Type B pancreatic cell (in vitro differentiated cells): Measurements from ENCODE around the gene AIRE. TPM values are rescaled to one million over a fixed set of nuclear protein-coding genes. Genes with fewer than 3 reads are reported as not detected.

ENCODE experiments used
- DNase-seq: peaks from one replicate; pipeline ENCODE4 v3.0.0; 2021; ENCODE audit warnings: mixed read lengths; ENCODE audit not compliant: unreplicated experiment; ENCODE audit errors: extremely low spot score
- H3K27ac Mint-ChIP-seq: 2 replicates; pipeline ENCODE4 v1.8.0; 2021; ENCODE audit warnings: mild to moderate bottlenecking, mixed read lengths
- H3K27me3 Mint-ChIP-seq: 2 replicates; pipeline ENCODE4 v1.8.0; 2021; ENCODE audit warnings: mixed read lengths
- H3K36me3 Mint-ChIP-seq: 2 replicates; pipeline ENCODE4 v1.8.0; 2021; ENCODE audit warnings: mixed read lengths
- H3K4me1 Mint-ChIP-seq: one replicate; pipeline ENCODE4 v1.8.0; 2021; ENCODE audit warnings: mixed read lengths; ENCODE audit not compliant: unreplicated experiment
- H3K4me3 Mint-ChIP-seq: 2 replicates; pipeline ENCODE4 v1.8.0; 2021; ENCODE audit warnings: mild to moderate bottlenecking, mixed read lengths
- H3K9me3 Mint-ChIP-seq: 2 replicates; pipeline ENCODE4 v1.8.0; 2021; ENCODE audit warnings: mixed read lengths
- total RNA-seq: library from RNA; stranded (reverse); gene quantifications from 2 replicates; pipeline ENCODE4 v1.2.1, GENCODE V29; 2021; ENCODE audit warnings: low replicate concordance
- TF ChIP-seq, protein P1 (sequence below): fragments of 200-600 bp; sonication (generic); conservative IDR thresholded peaks from 2 replicates; pipeline ENCODE4 v1.5.0; 2021; ENCODE audit warnings: antibody characterized with exemption, mild to moderate bottlenecking

The AIRE gene
- total RNA-seq, 1 donor from 2014 or later = not detected

GRCh38 chr21:44313451-44313850 is 27.8 kb downstream of the AIRE start:
- Mint-ChIP-seq H3K27me3 (no peaks in the 10 kb centered on the region), H3K4me3 (no peak overlapping the region), H3K9me3 (no peaks in the 10 kb centered on the region), H3K36me3 (peaks cover 5% of the 10 kb centered on the region), H3K4me1 (no peaks in the 10 kb centered on the region), H3K27ac (no peak overlapping the region)
- TF ChIP-seq, protein P1, sequence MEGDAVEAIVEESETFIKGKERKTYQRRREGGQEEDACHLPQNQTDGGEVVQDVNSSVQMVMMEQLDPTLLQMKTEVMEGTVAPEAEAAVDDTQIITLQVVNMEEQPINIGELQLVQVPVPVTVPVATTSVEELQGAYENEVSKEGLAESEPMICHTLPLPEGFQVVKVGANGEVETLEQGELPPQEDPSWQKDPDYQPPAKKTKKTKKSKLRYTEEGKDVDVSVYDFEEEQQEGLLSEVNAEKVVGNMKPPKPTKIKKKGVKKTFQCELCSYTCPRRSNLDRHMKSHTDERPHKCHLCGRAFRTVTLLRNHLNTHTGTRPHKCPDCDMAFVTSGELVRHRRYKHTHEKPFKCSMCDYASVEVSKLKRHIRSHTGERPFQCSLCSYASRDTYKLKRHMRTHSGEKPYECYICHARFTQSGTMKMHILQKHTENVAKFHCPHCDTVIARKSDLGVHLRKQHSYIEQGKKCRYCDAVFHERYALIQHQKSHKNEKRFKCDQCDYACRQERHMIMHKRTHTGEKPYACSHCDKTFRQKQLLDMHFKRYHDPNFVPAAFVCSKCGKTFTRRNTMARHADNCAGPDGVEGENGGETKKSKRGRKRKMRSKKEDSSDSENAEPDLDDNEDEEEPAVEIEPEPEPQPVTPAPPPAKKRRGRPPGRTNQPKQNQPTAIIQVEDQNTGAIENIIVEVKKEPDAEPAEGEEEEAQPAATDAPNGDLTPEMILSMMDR = no peak
- no peak for DNase-seq

DNA sequence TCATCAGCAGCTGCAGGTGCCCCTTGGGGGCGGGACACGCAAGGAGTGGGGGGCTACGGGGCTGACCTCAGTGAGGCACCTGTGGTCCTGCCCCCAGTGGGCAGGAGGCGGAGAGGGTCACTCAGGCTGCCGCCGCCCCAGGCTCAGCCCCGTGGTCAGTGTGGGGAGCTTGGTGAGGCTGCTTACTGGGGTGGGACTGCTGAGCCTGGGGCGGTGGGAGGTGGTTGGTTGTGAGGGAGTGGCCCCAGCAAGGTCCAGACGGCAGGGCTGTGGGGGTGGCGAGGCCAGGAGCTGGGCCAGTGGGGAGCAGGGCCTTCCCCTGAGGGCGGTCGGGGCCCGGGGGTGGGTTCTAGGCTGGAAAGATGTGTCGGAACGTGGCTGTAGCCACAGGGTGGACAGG is 28.5 kb downstream of the AIRE start:
- TF ChIP-seq, protein P1 = no peak
- Mint-ChIP-seq H3K27ac (no peak overlapping the region), H3K4me3 (no peak overlapping the region), H3K27me3 (no peaks in the 10 kb centered on the region), H3K9me3 (no peaks in the 10 kb centered on the region), H3K36me3 (peaks cover 5% of the 10 kb centered on the region), H3K4me1 (no peaks in the 10 kb centered on the region)
- no peak for DNase-seq

DNA sequence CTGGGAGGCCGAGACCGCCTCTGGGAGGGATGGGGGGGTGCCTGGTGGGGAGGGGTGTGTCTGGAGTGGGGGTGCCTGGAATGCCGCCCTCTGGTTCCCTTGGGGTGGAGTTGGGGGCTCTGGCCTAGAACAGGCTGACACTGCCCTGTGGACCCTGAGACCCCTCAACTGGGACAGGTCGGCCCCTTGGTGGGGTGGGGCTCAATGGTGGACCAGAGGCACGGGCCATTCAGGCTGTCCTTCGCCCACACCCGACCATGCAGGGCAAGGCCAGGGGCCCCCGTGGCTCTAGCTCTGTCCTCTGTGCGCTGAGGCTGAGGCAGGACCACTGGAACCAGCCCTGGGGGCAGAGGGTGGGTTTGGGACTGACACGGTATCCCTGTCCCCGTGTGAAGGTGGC is 28.9 kb downstream of the AIRE start:
- no peak for DNase-seq
- TF ChIP-seq, protein P1 = no peak

GRCh38 chr21:44315691-44316203 is 30.1 kb downstream of the AIRE start:
- TF ChIP-seq, protein P1 = no peak
- no peaks in the 10 kb centered on the region for H3K27me3 Mint-ChIP-seq

More for the DNA sequence above, 28.9 kb downstream of the AIRE start:
- Mint-ChIP-seq H3K4me1 (no peaks in the 10 kb centered on the region), H3K27ac (no peak overlapping the region), H3K9me3 (no peaks in the 10 kb centered on the region), H3K4me3 (no peak overlapping the region), H3K36me3 (peaks cover 5% of the 10 kb centered on the region), H3K27me3 (no peaks in the 10 kb centered on the region)

GRCh38 chr21:44316277-44316900 is 30.7 kb downstream of the AIRE start:
- no peak for DNase-seq
- Mint-ChIP-seq H3K4me3 (no peak overlapping the region), H3K27ac (no peak overlapping the region), H3K4me1 (no peaks in the 10 kb centered on the region), H3K36me3 (peaks cover under 1% of the 10 kb centered on the region), H3K27me3 (no peaks in the 10 kb centered on the region), H3K9me3 (no peaks in the 10 kb centered on the region)
- TF ChIP-seq, protein P1 = no peak

More at GRCh38 chr21:44315691-44316203, 30.1 kb downstream of the AIRE start:
- Mint-ChIP-seq H3K36me3 (peaks cover 5% of the 10 kb centered on the region), H3K9me3 (no peaks in the 10 kb centered on the region), H3K27ac (no peak overlapping the region), H3K4me1 (no peaks in the 10 kb centered on the region), H3K4me3 (no peak overlapping the region)
- no peak for DNase-seq
